Endometrial microvascular endothelial cells (primary cell): ENCODE data around the gene USP2. TPM values are rescaled to one million over a fixed set of nuclear protein-coding genes. Genes with fewer than 3 reads are reported as not detected.

ENCODE experiments used
- in situ Hi-C: cut with HindIII; loops from 2 replicates; pipeline ENCODE4 v1.10.0; 2017; ENCODE audit warnings: low sequenced_read_pairs, low pct_unique_long_range_greater_than_20kb; ENCODE audit errors: inconsistent ontology term
- total RNA-seq: library from RNA; depleted of rRNA; stranded (reverse); fragments of >200 nt; gene quantifications from one replicate; pipeline ENCODE4 v1.2.3, GENCODE V29; 2015; ENCODE audit errors: inconsistent ontology term

The USP2 gene
- total RNA-seq, 1 donor from 2014 or later, result not detected

DNA sequence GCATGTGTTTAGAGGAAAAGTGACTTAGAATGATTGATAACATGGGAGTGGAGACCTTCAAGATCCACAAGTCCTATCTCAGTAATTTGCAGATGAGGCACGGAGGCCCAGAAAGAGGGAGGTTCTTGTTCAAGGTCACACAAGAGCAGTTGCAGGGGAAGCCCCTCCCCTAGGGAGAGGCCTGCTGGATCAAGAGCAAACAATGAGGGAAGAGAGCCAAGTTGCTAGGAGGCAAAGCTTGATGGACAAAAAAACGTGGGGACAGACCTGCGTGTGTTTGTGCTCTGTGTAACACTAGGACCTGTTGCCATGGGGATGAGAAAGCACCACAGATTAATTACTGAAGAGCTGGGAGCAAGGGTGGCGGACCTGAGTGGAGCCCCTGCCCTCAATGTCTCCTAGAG is 28.6 kb downstream of the USP2 start:
- in situ Hi-C loops, result no loop called here

DNA sequence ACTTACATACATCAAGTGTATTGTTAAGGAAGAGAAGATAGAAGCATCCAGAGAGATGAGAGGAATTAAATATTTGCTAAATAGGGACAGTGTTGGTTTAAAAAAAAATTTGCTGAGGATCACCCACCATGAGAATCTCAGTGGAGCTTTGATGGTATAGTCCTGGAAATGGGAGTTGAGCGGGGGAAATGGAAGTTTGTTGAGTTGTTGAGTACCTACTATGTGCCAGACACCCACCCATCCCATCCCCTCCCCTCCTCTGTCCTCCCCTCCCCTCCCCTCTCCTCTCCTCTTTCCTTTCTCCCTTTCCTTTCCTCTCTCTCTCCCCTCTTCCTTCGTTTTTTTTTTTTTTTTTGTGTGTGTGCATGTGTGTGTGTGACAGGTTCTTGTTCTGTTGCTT is 30.3 kb downstream of the USP2 start:
- in situ Hi-C loops, result no loop called here

DNA sequence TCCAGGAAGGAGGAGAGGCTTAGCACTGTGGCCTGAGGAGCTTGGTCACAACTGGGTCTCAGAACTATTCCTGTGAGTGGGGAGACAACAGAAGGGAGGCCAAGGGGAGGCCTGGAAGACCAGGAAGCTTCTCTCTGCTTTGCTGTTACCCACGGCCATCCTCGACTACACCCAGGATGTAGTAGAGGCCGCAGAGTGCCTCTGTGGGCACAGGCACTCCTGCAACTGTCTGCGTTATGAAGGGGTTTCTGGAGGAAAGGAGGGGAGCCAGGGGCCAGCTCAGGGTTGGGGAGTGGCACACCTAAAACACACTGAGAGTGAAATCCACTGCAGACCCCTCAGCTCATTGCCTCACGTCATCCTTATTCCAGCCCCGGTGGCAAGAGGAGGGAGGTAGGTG is 31.2 kb downstream of the USP2 start:
- in situ Hi-C loops, result no loop called here

GRCh38 chr11:119347940-119348605 is 33.4 kb downstream of the USP2 start:
- in situ Hi-C loops, result no loop called here

DNA sequence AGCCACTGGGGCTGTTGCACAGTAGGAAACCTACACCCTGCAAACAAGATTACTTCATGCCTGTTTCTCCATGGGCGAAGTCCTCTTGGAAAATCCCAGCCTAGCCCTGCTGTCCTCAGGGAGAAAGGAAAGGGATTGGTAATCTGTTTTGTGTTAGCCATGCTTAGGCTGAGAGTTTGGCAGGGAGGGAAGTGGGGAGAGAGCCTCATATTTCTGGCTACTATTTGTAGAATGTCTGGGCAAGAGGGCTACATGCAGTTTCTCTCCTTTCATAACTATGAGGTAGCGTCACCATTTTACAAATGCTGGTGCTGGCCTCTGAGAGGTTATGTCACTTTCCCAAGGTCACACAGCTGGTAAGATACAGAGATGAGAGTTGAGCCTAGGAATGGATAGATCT is 34.2 kb downstream of the USP2 start:
- in situ Hi-C loops, result no loop called here

DNA sequence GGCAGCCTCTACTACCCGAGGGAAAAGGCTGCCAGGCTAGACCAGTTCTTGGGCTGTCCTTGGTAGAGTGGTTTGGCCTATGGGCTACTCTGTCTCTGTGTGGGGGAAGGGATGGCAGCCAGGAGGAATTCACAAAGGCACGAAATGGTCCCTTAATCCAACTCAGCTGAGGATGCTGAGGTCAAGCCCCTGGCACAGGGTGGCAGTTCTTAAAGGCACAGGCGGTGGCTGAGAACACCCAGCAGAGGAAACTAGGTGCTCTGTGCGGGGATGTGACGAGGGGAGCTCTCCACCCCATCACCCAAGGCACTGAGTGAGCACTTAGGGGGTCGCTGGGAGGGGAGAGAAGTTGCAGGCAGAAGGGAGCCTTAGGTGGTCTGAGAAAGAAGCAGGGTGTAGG is 34.9 kb downstream of the USP2 start, which contains the start of gene MFRP:
MFRP (minus strand) TSS at position 101 of the 400 bp plus-strand sequence. CDS start 192 bp downstream, outside the sequence.
- in situ Hi-C loops, result no loop called here

- in situ Hi-C loops, result no loop called here
These were observed 35.8 kb downstream of the USP2 start for GRCh38 chr11:119345685-119346084.

DNA sequence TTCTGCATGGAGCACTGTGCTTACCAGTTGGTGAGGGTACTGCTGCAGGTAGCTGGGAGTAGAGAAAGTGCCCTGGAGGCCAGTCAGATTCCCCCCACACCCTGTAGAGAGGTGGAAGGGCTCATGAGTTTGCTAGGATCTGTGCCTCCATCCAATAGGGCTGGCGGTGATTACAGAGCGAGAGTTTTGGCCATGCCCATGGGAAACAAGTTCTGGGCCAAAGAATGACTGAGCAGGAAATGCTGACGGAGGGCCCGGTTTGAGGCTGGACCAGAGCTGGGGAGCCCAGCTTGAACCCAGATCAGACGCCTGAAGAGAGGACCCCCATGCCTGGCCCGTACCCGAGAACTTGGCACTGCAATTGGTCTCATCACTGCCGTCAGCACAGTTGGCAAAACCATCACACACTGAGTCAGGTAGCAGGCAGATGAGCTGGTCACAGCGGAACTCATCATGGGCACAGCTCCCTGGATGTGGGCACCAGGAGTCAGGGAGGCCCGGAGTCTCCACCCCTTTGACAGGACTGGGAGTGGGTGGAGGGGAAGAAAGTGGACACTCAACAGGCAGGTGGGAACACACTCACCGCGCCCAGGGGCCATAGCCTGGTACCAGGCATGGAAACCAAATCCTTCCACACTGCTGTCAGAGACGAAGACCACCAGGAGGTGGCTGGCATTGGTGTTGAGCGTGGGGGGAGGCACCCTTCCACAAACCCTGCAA is 37.0 kb downstream of the USP2 start:
- in situ Hi-C loops, result no loop called here

DNA sequence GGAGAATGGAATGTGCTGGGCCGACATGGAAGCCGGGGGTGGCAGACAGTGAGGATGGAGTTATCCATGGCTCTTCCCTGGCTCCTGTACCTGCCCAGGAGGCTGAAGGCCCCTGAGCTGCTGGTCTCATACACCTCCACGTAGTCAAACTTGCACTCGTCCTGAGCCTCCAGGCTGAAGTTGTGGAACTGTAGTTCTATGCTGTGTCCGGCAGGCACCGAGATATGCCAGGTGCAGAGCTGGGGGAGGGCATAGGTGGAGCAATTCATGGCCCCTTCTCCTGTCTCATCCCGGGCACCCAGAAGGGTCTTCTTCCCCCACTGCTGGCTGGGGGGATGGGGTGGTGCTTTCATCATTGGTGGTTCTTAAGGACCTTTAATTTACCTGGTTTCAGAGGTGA is 37.8 kb downstream of the USP2 start:
- in situ Hi-C loops, result no loop called here

DNA sequence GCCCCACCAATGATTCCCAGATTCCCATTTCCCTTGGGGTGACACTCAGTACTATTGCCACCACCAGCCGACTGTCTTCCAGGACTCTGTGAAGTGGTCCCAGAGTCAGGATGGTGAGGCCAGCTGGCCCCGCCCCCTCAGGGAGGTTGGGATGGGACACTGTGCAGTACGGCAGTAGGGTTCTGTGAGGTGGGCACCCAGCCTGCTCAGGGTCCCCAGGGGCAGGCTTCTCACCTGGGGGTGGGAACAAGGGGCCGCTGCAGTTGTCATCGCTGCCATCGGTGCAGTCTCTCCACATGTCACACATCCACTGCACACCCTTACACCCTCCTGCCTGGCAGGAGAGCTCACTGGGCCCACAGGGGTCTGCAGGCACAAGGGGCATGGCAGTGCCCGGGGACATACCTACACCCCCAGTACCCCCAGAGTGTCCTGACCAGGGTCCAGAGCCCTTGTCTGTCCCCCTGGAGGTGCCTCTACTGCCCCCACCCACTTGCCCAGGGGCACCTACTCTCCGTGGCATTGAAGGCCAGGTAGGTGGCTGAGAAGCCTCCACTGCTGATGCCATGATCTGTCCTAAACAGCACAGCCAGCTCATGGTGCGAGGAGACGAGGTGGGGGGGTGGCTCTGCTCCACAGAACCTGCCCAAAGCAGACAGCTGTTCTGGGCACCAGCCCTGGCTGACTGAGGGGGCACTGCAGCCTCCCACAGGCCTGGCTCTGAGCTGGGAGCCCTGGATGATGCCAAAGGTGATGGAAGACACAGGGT is 38.9 kb downstream of the USP2 start:
- in situ Hi-C loops, result no loop called here

DNA sequence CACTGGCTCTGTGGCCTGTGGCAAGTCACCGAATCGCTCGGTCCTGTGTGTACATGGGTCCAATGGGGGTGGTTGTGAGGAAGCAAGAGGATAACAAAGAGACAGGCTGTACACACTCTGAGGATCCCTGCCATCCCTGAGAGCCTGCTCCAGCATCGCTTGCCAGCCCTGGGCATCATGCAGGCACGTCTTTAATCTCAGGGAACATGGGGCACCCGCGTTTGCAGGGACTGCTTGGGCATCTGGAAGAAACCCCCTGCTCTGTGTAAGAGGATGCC is 39.5 kb downstream of the USP2 start:
- in situ Hi-C loops, result no loop called here

- in situ Hi-C loops, result no loop called here
These were observed 40.1 kb downstream of the USP2 start for GRCh38 chr11:119341222-119342022.

DNA sequence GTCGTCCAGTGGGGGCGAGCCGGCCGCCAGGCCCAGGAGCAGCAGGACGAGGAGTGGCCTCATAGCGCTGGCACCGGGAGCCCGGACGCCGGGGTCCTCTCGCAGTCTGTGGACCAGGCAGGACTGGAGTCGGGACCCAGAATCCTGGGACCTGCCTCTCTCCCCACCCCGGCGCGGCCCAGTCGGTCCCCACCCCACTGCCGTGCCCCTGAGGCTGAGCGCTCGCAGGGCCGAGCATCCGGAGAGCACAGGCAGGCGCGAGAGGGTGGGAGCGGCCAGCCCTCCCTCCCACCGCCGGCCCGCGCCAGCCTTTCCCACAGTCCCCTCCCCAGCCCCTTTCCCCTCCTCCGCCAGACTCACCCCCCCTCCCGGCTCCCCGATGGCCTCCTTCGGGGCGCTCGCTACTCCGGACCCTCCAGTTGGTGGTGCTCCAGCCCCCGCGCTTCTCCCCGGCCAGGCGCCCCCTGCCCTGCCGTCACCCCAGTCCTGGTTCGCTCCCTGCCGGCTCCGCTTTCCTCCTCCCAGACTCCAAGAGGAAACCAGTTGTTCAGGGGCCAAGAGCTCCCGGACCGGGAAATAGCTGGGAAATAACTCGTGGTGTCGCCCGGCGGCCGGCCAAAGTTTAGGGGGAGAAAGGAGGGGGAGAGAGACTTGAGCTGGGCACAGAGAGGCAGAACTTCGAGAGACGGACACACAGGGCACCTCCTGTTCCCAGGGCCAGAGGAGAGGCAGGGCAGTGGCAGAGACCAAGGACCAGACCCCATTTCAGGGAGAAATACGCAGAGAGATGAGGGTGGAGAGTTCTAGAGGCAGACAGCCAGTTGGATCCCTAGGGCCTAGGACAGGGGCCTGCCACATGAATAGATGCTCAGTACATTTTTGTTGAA is 40.9 kb downstream of the USP2 start, which contains the start of gene C1QTNF5:
C1QTNF5 (minus strand) TSS at position 549 of the 887 bp plus-strand sequence; CDS start at position 63, 486 bp downstream.
- in situ Hi-C loops, result no loop called here

- in situ Hi-C loops, result no loop called here
These were observed 41.7 kb downstream of the USP2 start for GRCh38 chr11:119339589-119340334.

DNA sequence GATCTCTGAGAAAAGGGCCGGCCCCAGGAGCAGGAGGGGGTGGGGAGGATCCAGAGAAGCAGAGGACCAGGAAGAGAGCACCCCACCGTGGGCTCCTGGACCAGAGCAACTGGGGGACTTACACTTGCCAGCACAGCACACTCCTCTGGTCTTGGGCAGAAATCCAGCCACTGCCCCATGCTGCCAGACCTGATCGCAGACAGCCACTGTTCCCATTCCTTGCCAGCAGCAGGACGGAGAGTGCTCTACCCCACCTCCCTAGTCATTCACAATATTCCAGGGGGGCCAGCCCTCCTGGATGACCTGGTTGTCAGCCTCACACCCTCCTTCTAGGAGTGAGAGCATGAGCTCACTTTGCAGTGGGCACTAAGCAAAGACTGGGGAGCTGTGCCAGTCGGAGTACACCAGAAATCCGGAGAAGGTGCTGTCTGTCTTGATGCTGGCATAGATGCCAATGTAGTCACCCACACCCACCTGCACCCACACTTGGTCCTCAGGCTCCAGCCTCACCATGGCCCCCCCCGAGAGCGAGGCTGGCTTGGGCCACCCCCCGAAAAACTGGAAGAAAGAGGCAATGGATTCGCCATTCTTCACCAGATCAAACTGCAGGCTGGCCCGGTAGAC is 42.4 kb downstream of the USP2 start:
- in situ Hi-C loops, result no loop called here

DNA sequence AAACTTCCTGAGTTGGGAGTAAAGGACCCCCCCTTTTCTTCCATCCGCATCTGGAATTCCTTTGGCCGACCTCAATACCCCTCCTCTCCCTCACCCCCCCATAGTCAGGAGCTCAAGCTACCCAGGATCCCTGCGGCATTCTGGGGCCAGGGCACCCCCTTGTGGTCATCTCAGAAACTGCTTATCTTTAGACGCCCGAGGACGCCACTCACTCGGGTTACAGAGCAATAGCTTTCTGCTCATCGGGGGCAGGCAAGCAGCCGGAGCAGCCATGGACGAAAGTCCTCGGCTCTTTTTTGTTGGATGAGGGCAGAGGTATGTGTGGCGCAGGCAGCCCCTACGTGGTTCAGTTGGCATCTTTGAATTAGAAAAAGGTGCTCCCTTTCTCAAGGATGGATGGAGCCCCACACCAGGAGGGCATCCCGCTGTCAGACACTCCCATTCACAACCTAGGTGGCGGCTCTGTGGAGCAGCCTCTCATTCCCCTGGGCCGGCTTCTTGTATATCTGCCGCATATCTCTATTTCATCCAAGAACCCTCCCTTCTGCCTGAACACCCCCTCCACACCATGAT is 43.1 kb downstream of the USP2 start:
- in situ Hi-C loops, result no loop called here
